Panc1 (cell line): ENCODE measurements around the gene CARD16. TPM values are rescaled to one million over a fixed set of nuclear protein-coding genes. Genes with fewer than 3 reads are reported as not detected.
"Not testable (repeated sequence)": the region's sequence is repeated elsewhere in the genome, so short reads cannot be mapped to it uniquely, and the experiment has no call there.

Experiments
- ATAC-seq: fragments of 200-7000 bp; cut with Tn5 transposase; 2 replicates; pipeline ENCODE4 v1.9.1; 2020; ENCODE audit warnings: mild to moderate bottlenecking, moderate library complexity
- BruUV-seq: library from RNA; stranded (reverse); fragments of 400-500 nt; replicated peaks from 2 replicates; lab custom pipeline; 2021; lab: Mats Ljungman, UMichigan
- CTCF ChIA-PET: fragments of 300-600 bp; sonication (Branson Sonifier 250); formaldehyde crosslinking; loops from one replicate; lab custom pipeline; 2022; ENCODE audit warnings: antibody characterized with exemption; lab: Charles Lee
- POLR2A ChIA-PET: fragments of 300-600 bp; sonication (Branson Sonifier 250); formaldehyde crosslinking; loops from one replicate; lab custom pipeline; 2022; ENCODE audit warnings: antibody characterized with exemption; lab: Charles Lee
- DNase-seq: peaks from one replicate; pipeline ENCODE4 v3.0.0-alpha.2; 2010; ENCODE audit warnings: low read depth, low spot score
- H3K27ac ChIP-seq: 2 replicates; pipeline ENCODE4 v1.5.1; 2011; ENCODE audit warnings: mild to moderate bottlenecking, low read length, inconsistent platforms
- H3K27me3 ChIP-seq: fragments of 200-500 bp; sonication (Bioruptor generic); 2 replicates; pipeline ENCODE4 v1.6.0; 2014; ENCODE audit warnings: low read length, inconsistent platforms; ENCODE audit not compliant: control insufficient read depth, insufficient read depth
- H3K36me3 ChIP-seq: fragments of 200-500 bp; sonication (Bioruptor generic); 2 replicates; pipeline ENCODE4 v1.5.1; 2014; ENCODE audit warnings: inconsistent platforms, mild to moderate bottlenecking, low read length, moderate library complexity; ENCODE audit not compliant: control insufficient read depth, insufficient read depth
- H3K4me1 ChIP-seq: 2 replicates; pipeline ENCODE4 v1.5.1; 2011; ENCODE audit warnings: inconsistent platforms, mild to moderate bottlenecking, low read length, moderate library complexity; ENCODE audit not compliant: control insufficient read depth, insufficient read depth
- H3K4me3 ChIP-seq, 2 experiments: 2 replicates each; pipeline ENCODE4 v1.5.1; 2011 to 2012; ENCODE audit warnings: low read depth in 2 of 2, low read length in 2 of 2, mild to moderate bottlenecking in 2 of 2, inconsistent platforms in 1 of 2, moderate library complexity in 1 of 2
- H3K9me3 ChIP-seq: fragments of 200-500 bp; sonication (Bioruptor generic); 2 replicates; pipeline ENCODE4 v1.5.1; 2014; ENCODE audit warnings: low read depth, mild to moderate bottlenecking, inconsistent platforms, low read length, moderate library complexity; ENCODE audit not compliant: control insufficient read depth, insufficient read depth
- POLR2AphosphoS5 ChIP-seq: IDR thresholded peaks from 2 replicates; pipeline ENCODE4 v1.6.1; 2012; ENCODE audit warnings: mild to moderate bottlenecking, low read depth, low read length, moderate library complexity
- SIN3A ChIP-seq: IDR thresholded peaks from 2 replicates; pipeline ENCODE4 v1.6.1; 2012; ENCODE audit warnings: low read depth, mild to moderate bottlenecking, low read length, moderate library complexity, borderline replicate concordance; ENCODE audit not compliant: insufficient read depth
- TCF7L2 ChIP-seq: IDR thresholded peaks from 2 replicates; pipeline ENCODE4 v1.6.1; 2011; ENCODE audit warnings: mild to moderate bottlenecking, low read depth, low read length, inconsistent platforms
- in situ Hi-C: cut with HindIII; loops from 2 replicates; pipeline ENCODE4 v1.10.0; 2016; ENCODE audit warnings: low sequenced_read_pairs, low pct_unique_long_range_greater_than_20kb
- intact Hi-C: fragments of 100-400 bp; cut with micrococcal nuclease; formaldehyde crosslinking; loops from one replicate; pipeline ENCODE4 v1.10.0; 2022; ENCODE audit not compliant: unreplicated experiment
- total RNA-seq: library from RNA; stranded (reverse); gene quantifications from one replicate; pipeline ENCODE4 v1.2.1, GENCODE V29; 2021; ENCODE audit not compliant: unreplicated experiment
- TF ChIP-seq, protein P1 (sequence below), 2 experiments: IDR thresholded peaks; 2 replicates each; pipeline ENCODE4 v1.6.1; 2011 to 2012; ENCODE audit warnings: low read depth in 2 of 2, control low read depth in 1 of 2, low read length in 1 of 2, mild to moderate bottlenecking in 1 of 2, moderate library complexity in 1 of 2; ENCODE audit not compliant: insufficient read depth in 1 of 2
- TF ChIP-seq, protein P2 (sequence below): fragments of 450-650 bp; IDR thresholded peaks from 2 replicates; pipeline ENCODE4 v1.5.1; 2017; ENCODE audit warnings: mild to moderate bottlenecking

CARD16 gene
- total RNA-seq, 1 experiment from 2014 or later: not detected

DNA sequence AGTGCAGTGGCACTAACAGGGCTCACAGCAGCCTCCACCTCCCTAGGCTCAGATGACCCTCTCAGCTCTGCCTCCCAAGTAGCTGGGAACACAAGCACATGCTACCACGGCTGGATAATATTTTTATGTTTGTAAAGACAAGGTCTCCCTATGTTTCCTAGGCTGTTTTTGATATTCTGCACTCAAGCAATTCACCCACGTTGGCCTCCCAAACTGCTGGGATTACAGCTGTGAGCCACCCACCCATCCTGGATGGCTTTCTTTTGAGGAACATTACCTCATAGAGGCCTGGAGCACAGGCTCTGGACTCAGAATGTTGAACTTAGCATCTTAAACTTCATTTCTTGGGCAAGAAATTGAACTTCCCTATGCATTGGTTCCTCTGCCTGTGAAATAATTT lies 26.9 kb upstream of the CARD16 start:
- H3K4me3 ChIP-seq, ATAC-seq, H3K27ac ChIP-seq, in situ Hi-C loops, H3K27me3 ChIP-seq, H3K4me1 ChIP-seq, H3K9me3 ChIP-seq, H3K36me3 ChIP-seq, POLR2A ChIA-PET, CTCF ChIA-PET, DNase-seq, intact Hi-C loops, BruUV-seq: not testable (repeated sequence)

DNA sequence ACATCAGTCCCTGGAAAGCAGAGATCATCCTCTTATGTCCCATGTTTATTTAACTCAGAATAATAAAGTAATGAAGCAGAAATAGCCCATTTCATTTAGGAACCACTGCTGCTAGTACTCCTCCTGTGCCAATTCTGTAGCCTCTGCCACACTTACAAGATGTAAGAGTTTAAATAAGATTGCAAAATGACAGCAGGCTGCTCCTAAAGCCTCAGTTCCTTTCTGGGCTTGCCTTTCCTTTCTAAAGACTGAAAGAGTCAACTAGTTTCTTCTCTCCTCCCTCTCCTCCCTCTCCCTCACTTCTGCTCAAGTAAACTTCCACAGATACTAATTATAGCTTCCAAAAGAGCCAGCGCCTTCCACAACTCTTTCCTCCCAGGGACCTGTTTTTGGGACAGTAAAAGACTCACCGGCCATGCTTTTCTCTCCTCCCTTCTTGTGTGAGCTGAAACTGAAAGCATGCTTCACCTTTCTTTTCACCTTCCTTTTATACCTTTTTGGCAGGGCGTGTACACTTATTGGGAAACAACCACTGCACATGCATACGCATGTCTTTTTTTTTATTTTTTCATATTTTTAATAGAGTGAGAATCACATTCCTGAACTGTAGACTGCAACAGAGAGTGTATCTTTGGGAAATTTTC lies 26.1 kb upstream of the CARD16 start:
- Histone ChIP-seq H3K4me1 (no peaks in the 10 kb centered on the region), H3K36me3 (no peaks in the 10 kb centered on the region; the same call in 1 of the 2 replicates), H3K27me3 (no peaks in the 10 kb centered on the region), H3K9me3 (no peaks in the 10 kb centered on the region), H3K4me3 (no peak overlapping the region), H3K27ac (no peak overlapping the region)
- DNase-seq (no peak), ATAC-seq (no peak)
- TF ChIP-seq, protein P1, sequence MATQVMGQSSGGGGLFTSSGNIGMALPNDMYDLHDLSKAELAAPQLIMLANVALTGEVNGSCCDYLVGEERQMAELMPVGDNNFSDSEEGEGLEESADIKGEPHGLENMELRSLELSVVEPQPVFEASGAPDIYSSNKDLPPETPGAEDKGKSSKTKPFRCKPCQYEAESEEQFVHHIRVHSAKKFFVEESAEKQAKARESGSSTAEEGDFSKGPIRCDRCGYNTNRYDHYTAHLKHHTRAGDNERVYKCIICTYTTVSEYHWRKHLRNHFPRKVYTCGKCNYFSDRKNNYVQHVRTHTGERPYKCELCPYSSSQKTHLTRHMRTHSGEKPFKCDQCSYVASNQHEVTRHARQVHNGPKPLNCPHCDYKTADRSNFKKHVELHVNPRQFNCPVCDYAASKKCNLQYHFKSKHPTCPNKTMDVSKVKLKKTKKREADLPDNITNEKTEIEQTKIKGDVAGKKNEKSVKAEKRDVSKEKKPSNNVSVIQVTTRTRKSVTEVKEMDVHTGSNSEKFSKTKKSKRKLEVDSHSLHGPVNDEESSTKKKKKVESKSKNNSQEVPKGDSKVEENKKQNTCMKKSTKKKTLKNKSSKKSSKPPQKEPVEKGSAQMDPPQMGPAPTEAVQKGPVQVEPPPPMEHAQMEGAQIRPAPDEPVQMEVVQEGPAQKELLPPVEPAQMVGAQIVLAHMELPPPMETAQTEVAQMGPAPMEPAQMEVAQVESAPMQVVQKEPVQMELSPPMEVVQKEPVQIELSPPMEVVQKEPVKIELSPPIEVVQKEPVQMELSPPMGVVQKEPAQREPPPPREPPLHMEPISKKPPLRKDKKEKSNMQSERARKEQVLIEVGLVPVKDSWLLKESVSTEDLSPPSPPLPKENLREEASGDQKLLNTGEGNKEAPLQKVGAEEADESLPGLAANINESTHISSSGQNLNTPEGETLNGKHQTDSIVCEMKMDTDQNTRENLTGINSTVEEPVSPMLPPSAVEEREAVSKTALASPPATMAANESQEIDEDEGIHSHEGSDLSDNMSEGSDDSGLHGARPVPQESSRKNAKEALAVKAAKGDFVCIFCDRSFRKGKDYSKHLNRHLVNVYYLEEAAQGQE (IDR thresholded peaks at IDR 0.05; ENCODE audit: insufficient read depth in 1 of 2, low read depth in 2 of 2, low read length in 1 of 2): no peak
- TF ChIP-seq, protein P2, sequence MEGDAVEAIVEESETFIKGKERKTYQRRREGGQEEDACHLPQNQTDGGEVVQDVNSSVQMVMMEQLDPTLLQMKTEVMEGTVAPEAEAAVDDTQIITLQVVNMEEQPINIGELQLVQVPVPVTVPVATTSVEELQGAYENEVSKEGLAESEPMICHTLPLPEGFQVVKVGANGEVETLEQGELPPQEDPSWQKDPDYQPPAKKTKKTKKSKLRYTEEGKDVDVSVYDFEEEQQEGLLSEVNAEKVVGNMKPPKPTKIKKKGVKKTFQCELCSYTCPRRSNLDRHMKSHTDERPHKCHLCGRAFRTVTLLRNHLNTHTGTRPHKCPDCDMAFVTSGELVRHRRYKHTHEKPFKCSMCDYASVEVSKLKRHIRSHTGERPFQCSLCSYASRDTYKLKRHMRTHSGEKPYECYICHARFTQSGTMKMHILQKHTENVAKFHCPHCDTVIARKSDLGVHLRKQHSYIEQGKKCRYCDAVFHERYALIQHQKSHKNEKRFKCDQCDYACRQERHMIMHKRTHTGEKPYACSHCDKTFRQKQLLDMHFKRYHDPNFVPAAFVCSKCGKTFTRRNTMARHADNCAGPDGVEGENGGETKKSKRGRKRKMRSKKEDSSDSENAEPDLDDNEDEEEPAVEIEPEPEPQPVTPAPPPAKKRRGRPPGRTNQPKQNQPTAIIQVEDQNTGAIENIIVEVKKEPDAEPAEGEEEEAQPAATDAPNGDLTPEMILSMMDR: no peak
- TF ChIP-seq POLR2AphosphoS5 (no peak), TCF7L2 (no peak)
- ChIA-PET CTCF (no interaction called here), POLR2A (no interaction called here)
- in situ Hi-C loops (no loop called here), intact Hi-C loops (no loop called here)
- BruUV-seq: no TSS peak

DNA sequence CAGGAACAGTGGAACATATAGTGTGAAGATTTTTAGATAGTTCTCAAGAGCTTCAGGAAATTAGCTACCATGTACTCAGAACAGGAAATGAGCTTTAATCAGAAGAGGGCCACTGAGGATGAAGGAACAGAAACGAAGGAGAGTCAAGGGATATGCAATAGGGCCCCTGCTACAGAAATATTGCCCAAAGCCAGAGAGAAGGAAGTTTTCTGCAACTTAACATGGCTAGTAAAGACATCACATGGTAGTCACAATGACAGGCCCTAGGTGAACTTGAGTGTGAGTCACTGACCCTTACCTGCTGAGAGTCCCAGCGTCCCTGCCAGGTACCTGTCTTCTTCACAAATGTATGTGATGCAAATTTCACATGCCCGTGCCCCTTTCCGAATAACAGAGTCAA lies 25.2 kb upstream of the CARD16 start:
- no peaks in the 10 kb centered on the region for H3K9me3 ChIP-seq
- H3K27ac ChIP-seq: no peak overlapping the region
- ATAC-seq (no peak), DNase-seq (no peak)
- TF ChIP-seq TCF7L2: no peak
- no peak for TF ChIP-seq POLR2AphosphoS5
- TF ChIP-seq SIN3A: no peak
- TF ChIP-seq, protein P2: no peak
- TF ChIP-seq, protein P1 (IDR thresholded peaks at IDR 0.05; ENCODE audit: insufficient read depth in 1 of 2, low read depth in 2 of 2, low read length in 1 of 2): no peak
- H3K4me1 ChIP-seq: no peaks in the 10 kb centered on the region
- no peak overlapping the region for H3K4me3 ChIP-seq
- no peaks in the 10 kb centered on the region for H3K27me3 ChIP-seq
- ChIA-PET POLR2A (no interaction called here), CTCF (no interaction called here)
- in situ Hi-C loops: no loop called here
- intact Hi-C loops: no loop called here
- no TSS peak for BruUV-seq
- H3K36me3 ChIP-seq: no peaks in the 10 kb centered on the region; the same call in 1 of the 2 replicates

DNA sequence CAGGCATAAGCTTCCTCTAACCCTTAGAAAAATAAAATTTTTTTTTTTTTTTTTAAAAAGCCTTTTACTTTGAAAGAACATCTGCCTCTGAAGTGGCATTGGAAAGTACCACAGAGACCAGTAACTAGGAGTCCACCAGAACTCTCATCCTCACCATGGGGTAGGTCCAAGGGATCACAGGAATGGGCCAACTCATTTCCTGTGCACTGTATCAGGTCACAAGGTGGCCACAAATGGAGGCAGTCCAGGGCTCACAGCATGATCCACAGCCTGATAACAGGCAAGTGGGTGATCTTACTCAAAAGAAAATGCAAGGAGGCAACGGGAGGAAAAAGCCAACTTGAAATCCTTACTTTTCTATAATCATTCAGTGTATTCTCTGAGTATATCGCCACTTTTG lies 24.6 kb upstream of the CARD16 start:
- DNase-seq, H3K9me3 ChIP-seq, in situ Hi-C loops, POLR2A ChIA-PET, ATAC-seq, intact Hi-C loops, H3K4me3 ChIP-seq, BruUV-seq, CTCF ChIA-PET, H3K36me3 ChIP-seq, H3K27me3 ChIP-seq, H3K4me1 ChIP-seq, H3K27ac ChIP-seq: not testable (repeated sequence)
